Measurements from ENCODE around the gene CCIN.
"Not testable (repeated sequence)": the region's sequence is repeated elsewhere in the genome, so short reads cannot be mapped to it uniquely, and the experiment has no call there.

Gene CCIN

GRCh38 chr9:36161187-36161586, 8.0 kb upstream of the CCIN start:
- no peak for DNase-seq

DNA sequence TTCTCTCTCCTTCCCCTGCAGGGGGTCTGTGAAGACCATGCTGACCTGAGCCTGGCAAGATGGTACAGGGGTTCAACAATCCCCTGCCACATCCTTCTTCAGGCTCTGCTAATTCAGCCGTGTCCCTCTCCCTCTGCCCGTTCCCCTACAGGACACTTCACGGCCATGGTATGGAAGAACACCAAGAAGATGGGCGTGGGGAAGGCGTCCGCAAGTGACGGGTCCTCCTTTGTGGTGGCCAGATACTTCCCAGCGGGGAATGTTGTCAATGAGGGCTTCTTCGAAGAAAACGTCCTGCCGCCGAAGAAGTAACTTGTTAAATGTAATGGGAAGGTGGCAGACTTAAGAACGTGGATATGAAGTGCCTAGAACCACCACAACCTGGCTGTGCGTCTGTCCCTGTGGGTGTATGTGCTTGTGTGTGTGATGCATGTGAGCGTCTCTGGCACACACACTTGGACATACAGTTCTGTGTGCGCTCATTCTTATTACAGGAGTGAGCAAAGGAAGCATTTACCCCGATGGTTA, 6.9 kb upstream of the CCIN start:
- no peak for DNase-seq

DNA sequence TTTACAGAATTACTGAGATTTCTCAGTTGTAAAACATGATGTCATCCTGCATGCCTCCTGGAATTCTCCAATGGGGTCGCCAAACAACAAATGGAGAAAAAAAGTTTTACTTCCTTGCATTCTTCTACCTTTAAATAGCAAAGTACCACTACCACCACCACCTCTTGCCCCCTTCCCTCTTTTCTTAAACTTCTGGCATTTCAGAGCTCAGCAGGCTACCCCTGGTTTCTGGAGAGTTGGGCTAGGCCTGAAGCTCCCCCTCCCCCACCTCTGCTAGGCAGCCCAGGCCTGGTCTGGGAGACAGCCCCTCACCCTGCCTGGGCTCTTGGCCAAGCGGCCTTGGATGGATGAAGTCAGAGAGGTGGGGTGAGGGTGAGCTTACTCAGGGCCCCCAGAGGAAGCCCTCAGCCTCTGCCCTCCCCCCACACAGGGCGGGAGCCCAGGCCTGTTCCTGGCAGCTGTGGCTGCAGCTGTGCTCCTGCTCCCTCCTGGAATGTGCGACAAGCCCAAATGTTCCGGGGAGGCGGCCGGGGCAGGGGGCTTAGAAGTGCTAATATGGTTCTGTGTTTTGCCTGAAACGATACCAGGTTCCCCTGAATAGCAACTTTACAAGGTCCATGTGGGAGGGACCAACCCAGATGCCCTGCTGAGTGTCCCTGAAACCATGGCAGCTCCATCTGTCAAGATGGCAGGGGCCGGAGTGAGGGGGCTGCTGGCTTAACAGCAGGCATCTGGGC, 6.0 kb upstream of the CCIN start:
- peak; percentile 73 for DNase-seq

GRCh38 chr9:36163786-36164170, 5.4 kb upstream of the CCIN start:
- no peak for DNase-seq

DNA sequence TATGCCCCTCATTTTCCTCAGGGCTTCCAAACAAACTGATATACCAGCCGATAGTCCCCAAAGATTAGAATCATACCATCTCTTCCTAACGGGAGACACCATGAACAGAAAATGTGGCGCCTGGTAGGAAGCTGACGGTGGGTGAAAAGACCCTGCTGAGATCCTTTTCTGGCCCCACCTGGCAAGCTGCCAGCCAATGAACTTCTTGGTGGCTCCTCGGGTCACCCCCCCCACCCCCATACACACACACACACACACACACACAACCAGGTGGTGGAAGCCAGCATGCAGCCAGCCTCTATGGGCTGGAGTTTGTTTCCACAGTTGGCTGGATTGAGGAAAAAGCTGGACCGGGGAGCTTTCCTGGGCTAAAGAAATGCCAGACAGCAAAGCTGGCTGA, 4.8 kb upstream of the CCIN start:
- DNase-seq = no peak

DNA sequence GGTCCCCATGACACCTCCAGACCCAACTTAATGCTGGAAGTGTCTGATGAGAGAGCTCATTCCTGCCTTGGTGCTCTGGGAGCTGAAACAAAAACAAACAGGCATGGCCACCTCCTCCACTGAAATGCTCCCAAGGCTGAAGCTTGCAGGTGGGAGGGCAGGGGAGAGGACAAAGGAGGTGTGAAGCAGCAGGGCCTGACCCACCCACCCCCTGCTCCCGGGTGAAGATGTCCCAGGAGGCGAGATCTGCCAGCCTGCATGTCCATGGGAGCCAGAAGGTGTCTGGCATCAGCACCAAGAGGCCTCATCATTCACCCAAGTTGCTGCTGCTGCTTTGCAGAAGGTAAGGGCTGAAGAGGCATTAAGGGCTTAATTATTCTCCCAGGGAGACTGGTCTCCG, 4.2 kb upstream of the CCIN start:
- no peak for DNase-seq

DNA sequence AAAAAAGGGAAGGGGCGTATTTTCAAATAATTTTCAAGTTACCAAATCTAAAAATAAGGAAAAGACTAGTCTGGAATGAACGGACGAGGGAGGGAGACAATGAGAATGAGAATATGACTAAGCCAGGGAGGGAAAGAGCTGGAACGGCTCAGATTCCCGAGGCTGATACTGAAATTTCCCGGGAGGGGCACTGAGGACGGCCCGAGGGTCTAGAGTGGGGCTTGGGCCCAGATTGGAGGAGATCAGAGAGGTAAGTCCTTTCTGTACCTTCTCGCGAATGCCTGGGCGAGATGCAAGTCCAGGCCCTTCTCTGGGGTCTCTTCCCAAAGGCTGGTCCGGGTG, 3.4 kb upstream of the CCIN start:
- no peak for DNase-seq

- peak; percentile 93 for DNase-seq
Measured at GRCh38 chr9:36166168-36166927, 2.8 kb upstream of the CCIN start.

GRCh38 chr9:36169708-36170107, 520 bp downstream of the CCIN start:
- DNase-seq = no peak

GRCh38 chr9:36170531-36170930, 1.3 kb downstream of the CCIN start:
- DNase-seq = no peak

GRCh38 chr9:36173861-36174260, 4.7 kb downstream of the CCIN start:
- no peak for DNase-seq

GRCh38 chr9:36174271-36174670, 5.1 kb downstream of the CCIN start:
- no peak for DNase-seq

GRCh38 chr9:36174731-36175130, 5.5 kb downstream of the CCIN start:
- no peak for DNase-seq

DNA sequence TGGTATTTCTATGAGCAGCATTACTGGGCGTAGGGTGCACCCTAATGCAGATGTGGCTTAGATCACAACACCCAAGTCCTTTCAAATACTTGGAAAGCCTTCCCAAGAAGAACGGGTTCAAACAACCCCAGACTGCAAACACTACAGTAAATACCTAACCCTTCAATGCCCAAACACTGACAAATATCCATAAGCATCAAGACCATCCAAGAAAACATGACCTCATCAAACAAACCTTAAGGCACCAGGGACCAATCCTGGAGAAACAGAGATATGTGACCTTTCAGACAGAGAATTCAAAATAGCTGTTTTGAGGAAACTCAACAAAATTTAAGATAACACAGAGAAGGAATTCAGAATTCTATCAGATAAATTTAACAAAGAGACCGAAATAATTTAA, 6.0 kb downstream of the CCIN start:
- not testable (repeated sequence) for DNase-seq

- not testable (repeated sequence) for DNase-seq
Measured at GRCh38 chr9:36176496-36176895, 7.3 kb downstream of the CCIN start.

DNA sequence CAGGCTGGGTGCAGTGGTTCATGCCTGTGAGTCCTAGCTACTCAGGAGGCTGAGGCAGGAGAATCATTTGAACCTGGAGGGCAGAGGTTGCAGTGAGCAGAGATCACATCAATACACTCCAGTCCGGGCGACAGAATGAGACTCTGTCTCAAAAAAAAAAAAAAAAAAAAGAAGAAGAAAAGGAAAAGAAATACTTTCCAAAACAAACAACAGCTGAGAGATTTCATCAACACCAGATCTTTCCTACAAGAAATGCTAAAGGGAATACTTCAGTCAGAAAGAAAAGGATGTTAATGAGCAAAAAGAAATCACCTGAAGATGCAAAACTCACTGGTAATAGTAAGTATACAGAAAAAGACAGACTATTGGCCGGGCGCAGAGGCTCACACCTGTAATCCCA, 8.4 kb downstream of the CCIN start:
- DNase-seq = no peak

GRCh38 chr9:36180243-36180642, 11.1 kb downstream of the CCIN start:
- DNase-seq = not testable (repeated sequence)

GRCh38 chr9:36187414-36187813, 18.2 kb downstream of the CCIN start:
- no peak for DNase-seq

- no peak for DNase-seq
Measured at GRCh38 chr9:36188212-36188611, 19.0 kb downstream of the CCIN start.

DNA sequence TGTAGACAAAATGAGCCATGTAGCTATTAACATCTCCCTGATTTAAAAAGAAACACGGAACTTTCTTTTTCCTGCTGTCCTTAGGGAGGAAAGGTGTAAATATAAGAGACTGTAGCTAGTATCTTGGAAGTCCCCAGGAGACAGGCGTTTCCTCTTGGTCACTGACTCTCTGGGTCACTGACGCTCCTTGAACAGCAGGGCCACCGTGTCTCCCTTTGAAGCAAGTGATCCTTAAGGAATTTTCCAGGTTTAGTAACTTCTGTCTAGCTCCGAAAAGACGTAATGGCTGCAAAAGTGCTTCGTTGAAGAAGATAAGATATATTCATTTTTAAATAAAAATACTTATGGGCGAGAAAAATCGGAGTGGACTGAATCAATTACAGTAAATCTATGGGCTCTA, 20.8 kb downstream of the CCIN start:
- no peak for DNase-seq

GRCh38 chr9:36190388-36191289, 21.5 kb downstream of the CCIN start, which contains the start of gene CLTA:
Gene CLTA, plus strand, starts transcription at chr9:36190921. Its CDS starts 136 bp downstream, at chr9:36191057.
- peak; percentile 96 for DNase-seq

DNA sequence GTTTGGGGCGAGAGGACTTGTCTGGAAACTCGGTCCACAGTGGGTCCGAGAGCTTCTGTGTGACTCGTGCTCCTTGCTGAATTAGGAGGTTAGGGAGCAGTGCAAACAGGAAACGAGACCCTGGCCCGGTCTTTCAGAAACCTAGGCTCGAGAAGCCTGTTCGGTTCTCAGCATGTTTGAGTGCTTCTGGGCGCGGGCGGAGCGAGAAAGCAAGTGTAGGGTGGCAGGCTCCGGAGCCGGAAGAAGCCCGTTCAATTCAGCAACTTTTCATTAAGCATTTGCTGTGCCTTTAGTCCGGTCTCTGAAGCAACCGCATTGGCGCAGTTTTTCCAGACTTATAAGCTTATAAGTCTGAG, 22.1 kb downstream of the CCIN start:
- no peak for DNase-seq

DNA sequence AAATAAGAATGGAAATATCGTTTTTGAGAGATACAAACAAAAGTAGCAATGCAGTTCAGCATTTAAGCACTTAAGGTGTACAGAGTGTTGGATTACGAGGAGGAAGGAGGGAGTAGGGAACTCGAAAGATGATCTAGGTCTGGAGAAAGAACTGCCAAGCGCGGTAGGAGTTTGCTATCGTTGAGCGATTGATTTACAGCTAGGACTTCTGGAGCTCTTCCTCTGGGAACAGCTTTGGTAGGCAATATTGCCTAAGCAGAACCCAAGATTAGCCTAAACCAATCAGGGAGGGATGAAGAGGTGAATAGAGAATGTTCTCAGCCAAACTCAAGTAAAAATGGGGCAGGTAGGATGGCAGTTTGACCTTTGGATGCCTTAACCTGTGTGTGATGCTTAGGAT, 22.5 kb downstream of the CCIN start:
- no peak for DNase-seq
